22Rv1 (cell line): Measurements from ENCODE around the gene CD58.

Experiments
- CTCF ChIP-seq: fragments of 450-650 bp; IDR thresholded peaks from 2 replicates; pipeline ENCODE4 v1.5.1; 2017; ENCODE audit warnings: mild to moderate bottlenecking
- ZFX ChIP-seq: fragments of 450-650 bp; IDR thresholded peaks from 2 replicates; pipeline ENCODE4 v1.6.1; 2017; ENCODE audit warnings: antibody characterized with exemption, borderline replicate concordance

GRCh38 chr1:116559304-116559761, 11.5 kb downstream of the CD58 start:
- TF ChIP-seq CTCF (no peak), ZFX (no peak)
